H1 (cell line): ENCODE measurements around the gene PTPN3. TPM values are rescaled to one million over a fixed set of nuclear protein-coding genes. Genes with fewer than 3 reads are reported as not detected.

Experiments
- CTCF ChIA-PET: fragments of 300-600 bp; sonication (Branson Sonifier 250); formaldehyde crosslinking; loops from one replicate; lab custom pipeline; 2021; ENCODE audit not compliant: partially characterized antibody; lab: Charles Lee
- POLR2A ChIA-PET: fragments of 300-600 bp; sonication (Branson Sonifier 250); formaldehyde crosslinking; loops from one replicate; lab custom pipeline; 2021; ENCODE audit warnings: inconsistent platforms; ENCODE audit not compliant: partially characterized antibody; lab: Charles Lee
- DNase-seq, 2 experiments: peaks; one replicate each; pipeline versions ENCODE4 v3.0.0 to v3.0.0-alpha.2; 2010 to 2022; ENCODE audit warnings: low spot score in 2 of 2, low read depth in 1 of 2, mixed read lengths in 1 of 2
- FAIRE-seq: peaks from 2 replicates; lab custom pipeline; 2011; peaks lifted over from hg19 to GRCh38; lab: Jason Lieb, UNC
- H2AFZ ChIP-seq: 2 replicates; pipeline ENCODE4 v1.8.1; 2012; ENCODE audit warnings: low read length, inconsistent platforms
- H2AK5ac ChIP-seq: 2 replicates; pipeline ENCODE4 v1.6.1; 2013; ENCODE audit warnings: low read depth, low read length
- H2BK120ac ChIP-seq: replicated peaks from 2 replicates; pipeline ENCODE3; 2013; ENCODE audit warnings: low read depth, low read length, inconsistent platforms
- H2BK12ac ChIP-seq: 2 replicates; pipeline ENCODE4 v1.6.1; 2013; ENCODE audit warnings: low read depth, low read length
- H2BK15ac ChIP-seq: 2 replicates; pipeline ENCODE4 v1.6.1; 2013; ENCODE audit warnings: low read length
- H2BK20ac ChIP-seq: 2 replicates; pipeline ENCODE4 v1.6.1; 2013; ENCODE audit warnings: low read length
- H2BK5ac ChIP-seq: 2 replicates; pipeline ENCODE4 v1.6.1; 2013; ENCODE audit warnings: low read depth, low read length
- H3K14ac ChIP-seq: 2 replicates; pipeline ENCODE4 v1.6.1; 2013; ENCODE audit warnings: inconsistent platforms; ENCODE audit not compliant: insufficient read length
- H3K18ac ChIP-seq: 2 replicates; pipeline ENCODE4 v1.6.1; 2013; ENCODE audit warnings: low read length; ENCODE audit errors: extremely low read depth
- H3K23ac ChIP-seq: 2 replicates; pipeline ENCODE4 v1.6.1; 2013; ENCODE audit warnings: inconsistent platforms; ENCODE audit not compliant: insufficient read length
- H3K23me2 ChIP-seq: 2 replicates; pipeline ENCODE4 v1.6.1; 2013; ENCODE audit warnings: low read depth, low read length
- H3K27ac ChIP-seq: 2 replicates; pipeline ENCODE4 v1.6.1; 2011; ENCODE audit warnings: low read depth, low read length, inconsistent platforms
- H3K27me3 ChIP-seq, 4 experiments: replicated peaks in 1 of 4; 1 replicate in 1 of 4; 2 replicates in 3 of 4; pipeline versions ENCODE4 v1.6.1 to v1.8.1; 2011 to 2013; ENCODE audit warnings: low read length in 3 of 4, mild to moderate bottlenecking in 3 of 4, inconsistent platforms in 2 of 4, mixed read lengths in 2 of 4, moderate library complexity in 1 of 4; ENCODE audit not compliant: control insufficient read depth in 3 of 4, insufficient read depth in 3 of 4; ENCODE audit errors: extremely low read depth in 1 of 4
- H3K36me3 ChIP-seq, 4 experiments: 2 replicates each; pipeline versions ENCODE4 v1.6.1 to v1.8.1; 2011 to 2013; ENCODE audit warnings: mild to moderate bottlenecking in 4 of 4, low read length in 3 of 4, moderate library complexity in 2 of 4, control low read depth in 1 of 4, inconsistent platforms in 1 of 4; ENCODE audit not compliant: insufficient read depth in 4 of 4, control insufficient read depth in 2 of 4
- H3K4ac ChIP-seq: replicated peaks from 2 replicates; pipeline ENCODE3; 2013; ENCODE audit warnings: low read length, low read depth, mixed read lengths, inconsistent platforms; ENCODE audit not compliant: insufficient read length
- H3K4me1 ChIP-seq, 4 experiments: replicated peaks in 1 of 4; 1 replicate in 1 of 4; 2 replicates in 3 of 4; pipeline versions ENCODE4 v1.6.1 to v1.8.1; 2011 to 2013; ENCODE audit warnings: low read length in 3 of 4, inconsistent platforms in 2 of 4, mixed read lengths in 1 of 4; ENCODE audit not compliant: insufficient read depth in 4 of 4, control insufficient read depth in 3 of 4
- H3K4me2 ChIP-seq, 2 experiments: 2 replicates each; pipeline versions ENCODE4 v1.6.1 to v1.8.1; 2011 to 2013; ENCODE audit warnings: low read depth in 2 of 2, low read length in 2 of 2, control low read depth in 1 of 2, inconsistent platforms in 1 of 2, mild to moderate bottlenecking in 1 of 2; ENCODE audit not compliant: insufficient read depth in 1 of 2
- H3K4me3 ChIP-seq, 4 experiments: fragments of 200-600, 300-600 bp in 1 of 4; sonication (generic), shearing (Covaris generic), sonication (Bioruptor Twin) in 1 of 4; 2 replicates each; pipeline versions ENCODE4 v1.5.1 to v1.8.1; 2011 to 2016; ENCODE audit warnings: low read length in 4 of 4, low read depth in 3 of 4, control low read depth in 2 of 4, inconsistent platforms in 2 of 4, mild to moderate bottlenecking in 2 of 4, mixed read lengths in 1 of 4, moderate library complexity in 1 of 4; ENCODE audit not compliant: insufficient read depth in 2 of 4; ENCODE audit errors: extremely low read depth in 1 of 4
- H3K56ac ChIP-seq: replicated peaks from 2 replicates; pipeline ENCODE3; 2013; ENCODE audit warnings: low read depth, mild to moderate bottlenecking, mixed read lengths, low read length, inconsistent platforms; ENCODE audit not compliant: insufficient read length
- H3K79me1 ChIP-seq: 2 replicates; pipeline ENCODE4 v1.6.1; 2013; ENCODE audit warnings: low read depth, low read length, control low read depth
- H3K79me2 ChIP-seq, 2 experiments: 2 replicates each; pipeline versions ENCODE4 v1.6.1 to v1.8.1; 2012 to 2013; ENCODE audit warnings: low read length in 2 of 2, mild to moderate bottlenecking in 2 of 2, inconsistent platforms in 1 of 2; ENCODE audit not compliant: insufficient read depth in 2 of 2, control insufficient read depth in 1 of 2
- H3K9ac ChIP-seq, 4 experiments: replicated peaks in 1 of 4; 1 replicate in 1 of 4; 2 replicates in 3 of 4; pipeline versions ENCODE4 v1.6.1 to v1.8.1; 2011 to 2013; ENCODE audit warnings: low read depth in 3 of 4, low read length in 3 of 4, control low read depth in 2 of 4, mild to moderate bottlenecking in 2 of 4, moderate library complexity in 2 of 4, inconsistent platforms in 1 of 4; ENCODE audit errors: extremely low read depth in 1 of 4
- H3K9me3 ChIP-seq, 2 experiments: 2 replicates each; pipeline versions ENCODE4 v1.6.1 to v1.8.1; 2012 to 2013; ENCODE audit warnings: mild to moderate bottlenecking in 2 of 2, moderate library complexity in 2 of 2, control low read depth in 1 of 2, inconsistent platforms in 1 of 2, low read depth in 1 of 2, low read length in 1 of 2, mixed read lengths in 1 of 2; ENCODE audit not compliant: insufficient read depth in 2 of 2
- H4K20me1 ChIP-seq, 2 experiments: replicated peaks in 1 of 2; 2 replicates each; pipeline versions ENCODE3 to v1.8.1; 2011 to 2013; ENCODE audit warnings: inconsistent platforms in 2 of 2, low read length in 2 of 2, mild to moderate bottlenecking in 1 of 2; ENCODE audit not compliant: insufficient read depth in 2 of 2, control insufficient read depth in 1 of 2
- H4K5ac ChIP-seq: 2 replicates; pipeline ENCODE4 v1.6.1; 2013; ENCODE audit warnings: low read length, low read depth, mixed read lengths, inconsistent platforms; ENCODE audit not compliant: insufficient read length
- H4K8ac ChIP-seq: 2 replicates; pipeline ENCODE4 v1.8.0; 2013; ENCODE audit warnings: mild to moderate bottlenecking, moderate library complexity, low read length, inconsistent platforms; ENCODE audit not compliant: insufficient read depth; ENCODE audit errors: extremely low read depth
- H4K91ac ChIP-seq: replicated peaks from 2 replicates; pipeline ENCODE3; 2013; ENCODE audit warnings: low read length, mixed read lengths, inconsistent platforms; ENCODE audit not compliant: insufficient read length
- EZH2 ChIP-seq: fragments of 200-600 bp; sonication (generic); IDR thresholded peaks from 2 replicates; pipeline ENCODE4 v1.7.1; 2012; ENCODE audit warnings: low read depth, mild to moderate bottlenecking, moderate library complexity, low read length, inconsistent platforms; ENCODE audit not compliant: severe bottlenecking
- SIRT6 ChIP-seq: IDR thresholded peaks from one replicate; pipeline ENCODE4 v1.7.1; 2012; ENCODE audit warnings: low read length, inconsistent platforms
- SIX5 ChIP-seq: IDR thresholded peaks from 2 replicates; pipeline ENCODE4 v1.6.1; 2011; ENCODE audit warnings: mild to moderate bottlenecking, low read depth, low read length
- SP2 ChIP-seq: IDR thresholded peaks from 2 replicates; pipeline ENCODE4 v1.6.1; 2012; ENCODE audit warnings: mild to moderate bottlenecking, low read length, inconsistent platforms
- TAF1 ChIP-seq: IDR thresholded peaks from 2 replicates; pipeline ENCODE4 v1.6.1; 2011; ENCODE audit warnings: mild to moderate bottlenecking, low read depth, low read length
- YY1 ChIP-seq: IDR thresholded peaks from 2 replicates; pipeline ENCODE4 v1.6.1; 2011; ENCODE audit warnings: low read depth, mild to moderate bottlenecking, low read length
- WGBS, 2 experiments: shearing (Covaris generic) in 1 of 2; methylation state at CpG; one replicate each; pipeline versions ENCODE4 v1.1.6 to v1.1.7; 2013 to 2015; ENCODE audit warnings: low lambda C conversion rate in 2 of 2, mixed read lengths in 2 of 2, inconsistent platforms in 1 of 2, low coverage in 1 of 2, missing lambda C conversion rate in 1 of 2; ENCODE audit not compliant: insufficient replicate concordance in 2 of 2, insufficient coverage in 1 of 2, insufficient read length in 1 of 2; ENCODE audit errors: extremely low coverage in 1 of 2, missing lambda C conversion rate in 1 of 2; 5-methylcytosine and 5-hydroxymethylcytosine counted together
- polyA plus RNA-seq, 7 experiments: library from polyadenylated mRNA; depleted of rRNA in 3 of 7; stranded (reverse) in 5 of 7; unstranded in 2 of 7; fragments of >200 nt in 5 of 7; fragments of 200-250 nt in 2 of 7; gene quantifications; 1 replicate in 5 of 7; 2 replicates in 1 of 7; 4 replicates in 1 of 7; pipeline versions ENCODE4 v1.2.1 to v1.2.3, GENCODE V29; 2011 to 2013; ENCODE audit warnings: missing spikeins in 2 of 7, mixed read lengths in 2 of 7
- total RNA-seq: library from RNA; stranded (reverse); fragmentation: NEBNext Ultra II Directional; extraction: Animal tissue kit (Norgen Biotek cat#: 25700); gene quantifications from 2 replicates; pipeline ENCODE4 v1.2.1, GENCODE V29; 2021

The PTPN3 gene
- total and polyA plus RNA-seq, 2 of the 8 experiments (the other 6 are each of a cell fraction or from before 2014, with no cell fraction given), result 2.9 to 3.7 TPM

- Histone ChIP-seq H3K79me1 (no peaks in the 10 kb centered on the region; the same call in 1 of the 2 replicates), H3K18ac (no peak overlapping the region), H2BK12ac (no peak overlapping the region), H2BK15ac (no peak overlapping the region), H2AK5ac (no peak overlapping the region), H3K9me3 (no peaks in the 10 kb centered on the region), H2AFZ (no peak overlapping the region), H4K8ac (no peak overlapping the region), H3K27me3 (no peaks in the 10 kb centered on the region), H2BK5ac (no peak overlapping the region), H3K4ac (no peak overlapping the region), H3K23ac (no peak overlapping the region), H3K27ac (no peak overlapping the region), H4K5ac (no peak overlapping the region), H3K4me1 (no peaks in the 10 kb centered on the region), H3K79me2 (no peaks in the 10 kb centered on the region), H4K91ac (no peak overlapping the region), H3K4me3 (no peak overlapping the region), H3K56ac (no peak overlapping the region), H3K4me2 (no peak overlapping the region), H2BK120ac (no peak overlapping the region), H3K36me3 (peaks cover 0 to 2% (median 0%) of the 10 kb centered on the region in 4 experiments; a peak in 3 of 8 replicates), H3K9ac (no peak overlapping the region), H2BK20ac (no peak overlapping the region), H3K23me2 (no peaks in the 10 kb centered on the region), H3K14ac (no peak overlapping the region), H4K20me1 (no peaks in the 10 kb centered on the region)
- WGBS, 2 experiments, result 90% methylated on average over 10 of the region's 10 CpGs; no CpG with 5 or more reads in 1 of the 2 experiments
- POLR2A ChIA-PET, result no interaction called here
- no peak for FAIRE-seq
- no peak for DNase-seq
- CTCF ChIA-PET, result no interaction called here
- TF ChIP-seq EZH2 (no peak), TAF1 (no peak), SP2 (no peak), SIRT6 (no peak), YY1 (no peak), SIX5 (no peak)
These were observed 114.2 kb downstream of the PTPN3 start for GRCh38 chr9:109383947-109384346.
